HepG2 (cell line): ENCODE measurements around the gene RIPK1. TPM values are rescaled to one million over a fixed set of nuclear protein-coding genes. Genes with fewer than 3 reads are reported as not detected.

Experiments
- ATF3 ChIP-seq: sonication (generic); formaldehyde crosslinking; IDR thresholded peaks from 2 replicates; pipeline ENCODE4 v1.4.0; 2020; ENCODE audit warnings: missing genetic modification reagents
- BATF2 ChIP-seq: sonication (generic); formaldehyde crosslinking; IDR thresholded peaks from 2 replicates; pipeline ENCODE4 v1.8.0; 2022; ENCODE audit warnings: mild to moderate bottlenecking, missing genetic modification reagents, moderate library complexity
- CBX5 ChIP-seq: sonication (generic); formaldehyde crosslinking; IDR thresholded peaks from 2 replicates; pipeline ENCODE4 v1.4.0; 2020; ENCODE audit warnings: missing genetic modification reagents, borderline replicate concordance
- GMEB2 ChIP-seq: IDR thresholded peaks from 2 replicates; pipeline ENCODE4 v1.6.1; 2016; ENCODE audit warnings: missing biosample characterization, missing genetic modification reagents, low read depth
- ISX ChIP-seq: sonication (generic); formaldehyde crosslinking; conservative IDR thresholded peaks from 2 replicates; pipeline ENCODE4 v1.5.0; 2020; ENCODE audit warnings: missing genetic modification reagents
- KAT8 ChIP-seq: IDR thresholded peaks from 2 replicates; pipeline ENCODE4 v1.6.1; 2016; ENCODE audit warnings: missing genetic modification reagents, missing compliant biosample characterization
- NR3C1 ChIP-seq: sonication (generic); formaldehyde crosslinking; IDR thresholded peaks from 2 replicates; pipeline ENCODE4 v1.4.0; 2020; ENCODE audit warnings: missing genetic modification reagents
- PRPF4 ChIP-seq: fragments of 200-400 bp; formaldehyde crosslinking; IDR thresholded peaks from 2 replicates; pipeline ENCODE4 v1.6.1; 2016; ENCODE audit warnings: low read length, low read depth; ENCODE audit not compliant: poor library complexity, severe bottlenecking
- RCOR2 ChIP-seq: IDR thresholded peaks from 2 replicates; pipeline ENCODE4 v1.6.1; 2016; ENCODE audit warnings: missing biosample characterization, missing genetic modification reagents
- REXO4 ChIP-seq: sonication (generic); formaldehyde crosslinking; IDR thresholded peaks from 2 replicates; pipeline ENCODE4 v1.8.0; 2022; ENCODE audit warnings: missing genetic modification reagents, mild to moderate bottlenecking, borderline replicate concordance
- SKI ChIP-seq: fragments of 450-650 bp; IDR thresholded peaks from one replicate; pipeline ENCODE4 v1.6.1; 2018; ENCODE audit warnings: mild to moderate bottlenecking; ENCODE audit not compliant: partially characterized antibody
- SMARCC2 ChIP-seq: fragments of 450-650 bp; IDR thresholded peaks from 2 replicates; pipeline ENCODE4 v1.6.1; 2017; ENCODE audit warnings: antibody characterized with exemption, mild to moderate bottlenecking
- SMYD3 ChIP-seq: sonication (generic); formaldehyde crosslinking; IDR thresholded peaks from 2 replicates; pipeline ENCODE4 v1.8.1; 2023; ENCODE audit warnings: mild to moderate bottlenecking, missing genetic modification reagents
- TCF12 ChIP-seq, 2 experiments: fragments of 450-650 bp in 1 of 2; sonication (generic) in 1 of 2; formaldehyde crosslinking in 1 of 2; IDR thresholded peaks; 2 replicates each; pipeline versions ENCODE4 v1.6.1 to v1.8.0; 2017 to 2022; ENCODE audit warnings: antibody characterized with exemption in 1 of 2, mild to moderate bottlenecking in 1 of 2, missing genetic modification reagents in 1 of 2, moderate library complexity in 1 of 2
- THAP11 ChIP-seq: IDR thresholded peaks from 2 replicates; pipeline ENCODE4 v1.6.1; 2016; ENCODE audit warnings: missing biosample characterization, missing genetic modification reagents
- ZFP62 ChIP-seq: sonication (generic); formaldehyde crosslinking; IDR thresholded peaks from 2 replicates; pipeline ENCODE4 v1.4.0; 2020; ENCODE audit warnings: missing genetic modification reagents
- ZNF12 ChIP-seq: sonication (generic); formaldehyde crosslinking; IDR thresholded peaks from 2 replicates; pipeline ENCODE4 v1.5.0; 2020; ENCODE audit warnings: missing genetic modification reagents
- ZNF280D ChIP-seq: sonication (generic); formaldehyde crosslinking; IDR thresholded peaks from 2 replicates; pipeline ENCODE4 v1.5.1; 2020; ENCODE audit warnings: mild to moderate bottlenecking, missing genetic modification reagents
- ZNF296 ChIP-seq: sonication (generic); formaldehyde crosslinking; conservative IDR thresholded peaks from 2 replicates; pipeline ENCODE4 v1.5.0; 2020; ENCODE audit warnings: mild to moderate bottlenecking, missing genetic modification reagents
- ZNF577 ChIP-seq: sonication (generic); formaldehyde crosslinking; IDR thresholded peaks from 2 replicates; pipeline ENCODE4 v1.4.0; 2020; ENCODE audit warnings: mild to moderate bottlenecking, low read depth, missing genetic modification reagents, borderline replicate concordance
- ZNF615 ChIP-seq: sonication (generic); formaldehyde crosslinking; IDR thresholded peaks from 2 replicates; pipeline ENCODE4 v1.5.0; 2020; ENCODE audit warnings: mild to moderate bottlenecking, missing genetic modification reagents, borderline replicate concordance
- ZNF670 ChIP-seq: sonication (generic); formaldehyde crosslinking; IDR thresholded peaks from 2 replicates; pipeline ENCODE4 v1.8.0; 2022; ENCODE audit warnings: mild to moderate bottlenecking, missing genetic modification reagents, borderline replicate concordance
- ZNF790 ChIP-seq: sonication (generic); formaldehyde crosslinking; IDR thresholded peaks from 2 replicates; pipeline ENCODE4 v1.8.0; 2022; ENCODE audit warnings: missing genetic modification reagents, mild to moderate bottlenecking, borderline replicate concordance
- ZSCAN20 ChIP-seq: sonication (generic); formaldehyde crosslinking; IDR thresholded peaks from 2 replicates; pipeline ENCODE4 v1.4.0; 2020; ENCODE audit warnings: missing genetic modification reagents, mild to moderate bottlenecking, borderline replicate concordance
- ZSCAN31 ChIP-seq: sonication (generic); formaldehyde crosslinking; IDR thresholded peaks from 2 replicates; pipeline ENCODE4 v1.5.0; 2020; ENCODE audit warnings: low read depth, mild to moderate bottlenecking, missing genetic modification reagents
- polyA plus RNA-seq, 8 experiments: library from polyadenylated mRNA; depleted of rRNA in 3 of 8; stranded (reverse) in 7 of 8; unstranded in 1 of 8; fragments of >200 nt; fragmentation: Illumina TruSeq in 4 of 8; extraction: Trizol in 4 of 8; gene quantifications; 2 replicates each; pipeline versions ENCODE4 v1.2.1 to v1.2.3, GENCODE V29; 2011 to 2016; ENCODE audit warnings: low read depth in 4 of 8, missing spikeins in 1 of 8, mixed read lengths in 1 of 8; ENCODE audit not compliant: insufficient read depth in 1 of 8
- total RNA-seq, 5 experiments: library from RNA; depleted of rRNA; stranded (reverse); fragments of >200 nt; fragmentation: Illumina TruSeq; extraction: Trizol; gene quantifications; 2 replicates each; pipeline ENCODE4 v1.2.3, GENCODE V29; 2016; ENCODE audit warnings: low read depth in 1 of 5

The RIPK1 gene
- total and polyA plus RNA-seq, 2 of the 13 experiments (the other 11 are each of a cell fraction or from before 2014, with no cell fraction given) = 9.0 to 10.3 TPM

GRCh38 chr6:3139090-3139903 is 71.0 kb downstream of the RIPK1 start (continued):
- no peak for TF ChIP-seq ZFP62 (CRISPR knock-in tag)
- TF ChIP-seq ZNF670 = no peak
- no peak for TF ChIP-seq GMEB2 (CRISPR knock-in tag)
- TF ChIP-seq SKI = peak; percentile 65
- TF ChIP-seq ZNF296 (CRISPR knock-in tag) = no peak
- peak; percentile 84; the same call in 1 of the 2 replicates for TF ChIP-seq ZNF280D (CRISPR knock-in tag)
- TF ChIP-seq ZNF790 (CRISPR knock-in tag) = no peak
- TF ChIP-seq SMYD3 = peak; percentile 70; the same call in 1 of the 2 replicates
- 0 out of 2 replicates have a peak, but pooled peaks have one; percentile 46 for TF ChIP-seq ZSCAN31
- TF ChIP-seq PRPF4 = no peak
- no peak for TF ChIP-seq ZNF577 (CRISPR knock-in tag)
- no peak for TF ChIP-seq ZNF615 (CRISPR knock-in tag)
- no peak for TF ChIP-seq ZSCAN20 (CRISPR knock-in tag)
- peak; percentile 74; the same call in 1 of the 2 replicates for TF ChIP-seq THAP11
- no peak for TF ChIP-seq BATF2 (CRISPR knock-in tag)
- TF ChIP-seq NR3C1 (CRISPR knock-in tag) = no peak
- TF ChIP-seq SMARCC2 = no peak
- TF ChIP-seq TCF12 (IDR thresholded peaks at IDR 0.05) = no peak
- TF ChIP-seq TCF12 (CRISPR knock-in tag; IDR thresholded peaks at IDR 0.05) = no peak
- no peak for TF ChIP-seq ISX
- TF ChIP-seq KAT8 (CRISPR knock-in tag) = peak; percentile 89
- no peak for TF ChIP-seq REXO4
- peak; percentile 58; the same call in 1 of the 2 replicates for TF ChIP-seq CBX5
- peak; percentile 92; the same call in 1 of the 2 replicates for TF ChIP-seq RCOR2 (CRISPR knock-in tag)
- peak; percentile 74 for TF ChIP-seq ZNF12 (CRISPR knock-in tag)
- peak; percentile 81 for TF ChIP-seq ATF3 (CRISPR knock-in tag)
